Chondrocyte (in vitro differentiated cells): ENCODE results near the gene RNASE7. TPM values are rescaled to one million over a fixed set of nuclear protein-coding genes. Genes with fewer than 3 reads are reported as not detected.

Source experiments
- DNase-seq: peaks from one replicate; pipeline ENCODE4 v3.0.0; 2021; ENCODE audit warnings: mixed read lengths, low spot score
- H3K27ac Mint-ChIP-seq: one replicate; pipeline ENCODE4 v1.8.0; 2021; ENCODE audit warnings: mild to moderate bottlenecking, moderate library complexity, mixed read lengths; ENCODE audit not compliant: unreplicated experiment
- H3K27me3 Mint-ChIP-seq: 2 replicates; pipeline ENCODE4 v1.8.0; 2021; ENCODE audit warnings: low read depth, mixed read lengths
- H3K36me3 Mint-ChIP-seq: 2 replicates; pipeline ENCODE4 v1.8.0; 2021; ENCODE audit warnings: low read depth, mixed read lengths
- H3K4me1 Mint-ChIP-seq: 2 replicates; pipeline ENCODE4 v1.8.0; 2021; ENCODE audit warnings: low read depth, mild to moderate bottlenecking, mixed read lengths
- H3K4me3 Mint-ChIP-seq: one replicate; pipeline ENCODE4 v1.8.0; 2021; ENCODE audit warnings: mild to moderate bottlenecking, moderate library complexity, mixed read lengths; ENCODE audit not compliant: unreplicated experiment
- H3K9me3 Mint-ChIP-seq: 2 replicates; pipeline ENCODE4 v1.8.0; 2021; ENCODE audit warnings: low read depth, mixed read lengths
- CTCF ChIP-seq: fragments of 200-600 bp; sonication (generic); IDR thresholded peaks from 2 replicates; pipeline ENCODE4 v1.5.0; 2021; ENCODE audit warnings: antibody characterized with exemption, mild to moderate bottlenecking, moderate library complexity
- total RNA-seq: library from RNA; stranded (reverse); gene quantifications from 3 replicates; pipeline ENCODE4 v1.2.1, GENCODE V29; 2021

The RNASE7 gene
- total RNA-seq, 1 donor from 2014 or later: not detected

DNA sequence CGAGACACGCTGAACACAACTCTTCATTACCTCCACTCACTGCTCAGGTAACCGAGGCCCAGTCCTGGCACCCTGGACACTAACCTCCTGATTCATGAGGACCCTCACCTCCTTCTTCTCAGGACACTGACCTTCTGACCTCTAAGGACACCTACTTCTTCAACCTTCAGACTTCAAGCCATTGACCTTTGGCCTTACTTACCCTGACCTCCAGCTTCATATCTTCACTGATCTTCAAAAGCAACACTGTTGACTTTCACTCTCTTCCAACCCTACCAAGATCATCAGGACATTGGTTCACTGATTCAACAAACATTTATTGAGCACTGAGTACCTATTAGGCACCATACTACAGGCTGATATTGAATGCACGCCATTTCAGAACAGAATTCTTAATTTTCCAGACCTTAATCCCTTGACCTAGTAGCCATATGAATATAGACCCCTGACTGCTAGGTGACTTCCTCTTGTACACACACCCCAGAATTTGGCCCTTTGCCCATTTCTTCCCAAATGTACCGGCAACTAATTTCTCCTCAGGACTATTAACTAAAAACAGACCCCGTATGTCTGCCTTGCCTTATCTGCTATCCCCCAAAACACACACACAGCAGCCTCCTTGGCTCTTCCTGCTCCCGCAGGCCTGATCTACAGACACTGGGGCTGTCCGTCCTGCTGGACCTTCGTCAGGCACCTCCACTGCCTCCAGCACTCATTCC, 33.7 kb downstream of the RNASE7 start:
- Mint-ChIP-seq H3K9me3 (no peaks in the 10 kb centered on the region), H3K4me1 (peaks cover 26% of the 10 kb centered on the region), H3K36me3 (peaks cover 45% of the 10 kb centered on the region), H3K27me3 (no peaks in the 10 kb centered on the region), H3K4me3 (no peak overlapping the region), H3K27ac (no peak overlapping the region)
- no peak for DNase-seq
- no peak for TF ChIP-seq CTCF

GRCh38 chr14:21077672-21078071, 35.5 kb downstream of the RNASE7 start:
- Mint-ChIP-seq H3K9me3 (no peaks in the 10 kb centered on the region), H3K27ac (peak overlapping the region; percentile 49), H3K27me3 (no peaks in the 10 kb centered on the region), H3K36me3 (peaks cover 50% of the 10 kb centered on the region), H3K4me1 (peaks cover 14% of the 10 kb centered on the region), H3K4me3 (no peak overlapping the region)
- DNase-seq: no peak
- TF ChIP-seq CTCF: no peak

GRCh38 chr14:21078287-21078686, 36.1 kb downstream of the RNASE7 start:
- no peak for TF ChIP-seq CTCF
- Mint-ChIP-seq H3K27me3 (no peaks in the 10 kb centered on the region), H3K4me1 (peaks cover 9% of the 10 kb centered on the region), H3K27ac (no peak overlapping the region), H3K4me3 (no peak overlapping the region), H3K36me3 (peaks cover 50% of the 10 kb centered on the region), H3K9me3 (no peaks in the 10 kb centered on the region)
- no peak for DNase-seq

DNA sequence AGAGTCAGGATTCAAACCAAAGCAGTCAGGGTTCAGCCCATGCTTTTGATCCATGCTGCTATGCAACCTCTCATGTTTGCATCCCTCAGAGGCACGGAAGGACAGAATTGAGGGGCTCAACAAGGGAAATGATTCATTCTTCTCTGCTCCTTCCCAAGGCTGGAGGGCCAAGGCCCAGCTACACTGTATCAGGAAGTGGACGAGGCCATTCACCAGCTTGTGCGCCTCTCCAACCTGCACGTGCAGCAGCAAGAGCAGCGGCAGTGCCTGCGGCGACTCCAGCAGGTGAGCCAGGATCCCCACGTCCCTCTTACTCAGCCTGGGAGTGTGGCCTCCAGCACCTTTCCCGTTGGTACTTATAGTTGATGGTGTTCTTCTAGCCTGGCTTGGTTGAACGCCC, 36.6 kb downstream of the RNASE7 start:
- H3K4me3 Mint-ChIP-seq: no peak overlapping the region
- peaks cover 5% of the 10 kb centered on the region for H3K4me1 Mint-ChIP-seq
- no peaks in the 10 kb centered on the region for H3K27me3 Mint-ChIP-seq
- TF ChIP-seq CTCF: no peak
- H3K36me3 Mint-ChIP-seq: peaks cover 45% of the 10 kb centered on the region
- no peak overlapping the region for H3K27ac Mint-ChIP-seq
- no peak for DNase-seq
- no peaks in the 10 kb centered on the region for H3K9me3 Mint-ChIP-seq

- Mint-ChIP-seq H3K27me3 (no peaks in the 10 kb centered on the region), H3K4me1 (peaks cover 12% of the 10 kb centered on the region), H3K4me3 (no peak overlapping the region), H3K9me3 (no peaks in the 10 kb centered on the region), H3K36me3 (peaks cover 52% of the 10 kb centered on the region), H3K27ac (no peak overlapping the region)
- DNase-seq: no peak
- no peak for TF ChIP-seq CTCF
Observed at GRCh38 chr14:21081521-21082142, 39.5 kb downstream of the RNASE7 start.
